ENCODE measurements around the gene SPTSSA.
"Not testable (repeated sequence)": the region's sequence is repeated elsewhere in the genome, so short reads cannot be mapped to it uniquely, and the experiment has no call there.

The SPTSSA gene, protein sequence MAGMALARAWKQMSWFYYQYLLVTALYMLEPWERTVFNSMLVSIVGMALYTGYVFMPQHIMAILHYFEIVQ

GRCh38 chr14:34462132-34462893 lies at the start of gene SPTSSA:
Gene SPTSSA, minus strand, starts transcription at chr14:34462240. Its CDS starts 33 bp downstream, at chr14:34462207.
- DNase-seq, result peak; percentile 97

DNA sequence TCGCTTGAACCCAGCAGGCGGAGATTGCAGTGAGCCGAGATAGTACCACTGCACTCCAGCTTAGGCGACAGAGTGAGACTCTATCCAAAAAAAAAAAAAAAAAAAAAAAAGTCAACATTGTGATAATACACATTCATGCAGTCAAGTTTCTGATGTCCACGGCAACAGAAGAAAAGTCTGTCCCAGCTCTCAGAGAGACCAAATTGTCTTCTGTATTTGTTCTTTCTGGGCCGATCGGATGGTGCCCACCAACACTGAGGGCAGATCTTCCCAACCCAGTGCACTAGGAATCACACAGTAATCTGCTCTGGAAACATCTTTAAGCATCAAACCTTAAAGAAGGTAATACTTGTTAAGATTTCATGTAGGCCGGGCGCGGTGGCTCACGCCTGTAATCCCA lies 45.8 kb upstream of the SPTSSA start:
- DNase-seq, result no peak

GRCh38 chr14:34507459-34507858 lies 45.4 kb upstream of the SPTSSA start:
- DNase-seq, result no peak

DNA sequence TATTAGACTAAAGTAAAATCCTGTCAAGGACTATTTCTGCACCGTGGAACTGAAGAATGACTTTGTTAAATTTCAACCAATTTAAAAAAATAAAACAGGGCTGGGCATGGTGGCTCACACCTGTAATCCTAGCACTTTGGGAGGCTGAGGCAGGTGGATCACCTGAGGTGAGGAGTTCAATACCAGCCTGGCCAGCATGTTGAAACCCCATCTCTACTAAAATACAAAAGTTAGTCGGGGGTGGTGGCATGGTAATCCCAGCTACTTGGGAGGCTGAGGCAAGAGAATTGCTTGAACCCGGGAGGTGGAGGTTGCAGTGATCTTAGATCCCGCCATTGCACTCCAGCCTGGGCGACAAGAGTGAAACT lies 43.1 kb upstream of the SPTSSA start:
- DNase-seq, result not testable (repeated sequence)

GRCh38 chr14:34504027-34504426 lies 42.0 kb upstream of the SPTSSA start:
- not testable (repeated sequence) for DNase-seq

- no peak for DNase-seq
These were observed 40.6 kb upstream of the SPTSSA start for GRCh38 chr14:34502545-34503225.

DNA sequence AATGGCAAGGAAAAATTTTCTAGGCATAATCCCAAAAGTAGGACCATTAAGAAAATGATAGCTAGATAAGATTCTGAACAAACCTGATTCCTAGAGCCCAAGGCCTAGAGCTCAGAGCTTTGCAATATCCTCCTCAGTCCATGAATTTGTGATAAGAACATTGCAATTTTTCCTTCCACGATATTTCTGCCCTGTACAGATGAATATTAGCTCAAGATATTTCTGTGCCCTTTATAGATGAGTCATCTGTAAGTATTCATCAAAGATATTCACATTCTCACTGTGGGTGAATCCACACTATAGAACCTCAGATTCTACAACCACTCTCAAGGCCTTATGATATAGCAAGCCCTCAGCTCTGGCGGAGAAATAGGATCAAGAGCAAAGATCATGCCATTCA lies 40.0 kb upstream of the SPTSSA start:
- DNase-seq, result no peak

GRCh38 chr14:34501004-34501580 lies 39.1 kb upstream of the SPTSSA start:
- no peak for DNase-seq

DNA sequence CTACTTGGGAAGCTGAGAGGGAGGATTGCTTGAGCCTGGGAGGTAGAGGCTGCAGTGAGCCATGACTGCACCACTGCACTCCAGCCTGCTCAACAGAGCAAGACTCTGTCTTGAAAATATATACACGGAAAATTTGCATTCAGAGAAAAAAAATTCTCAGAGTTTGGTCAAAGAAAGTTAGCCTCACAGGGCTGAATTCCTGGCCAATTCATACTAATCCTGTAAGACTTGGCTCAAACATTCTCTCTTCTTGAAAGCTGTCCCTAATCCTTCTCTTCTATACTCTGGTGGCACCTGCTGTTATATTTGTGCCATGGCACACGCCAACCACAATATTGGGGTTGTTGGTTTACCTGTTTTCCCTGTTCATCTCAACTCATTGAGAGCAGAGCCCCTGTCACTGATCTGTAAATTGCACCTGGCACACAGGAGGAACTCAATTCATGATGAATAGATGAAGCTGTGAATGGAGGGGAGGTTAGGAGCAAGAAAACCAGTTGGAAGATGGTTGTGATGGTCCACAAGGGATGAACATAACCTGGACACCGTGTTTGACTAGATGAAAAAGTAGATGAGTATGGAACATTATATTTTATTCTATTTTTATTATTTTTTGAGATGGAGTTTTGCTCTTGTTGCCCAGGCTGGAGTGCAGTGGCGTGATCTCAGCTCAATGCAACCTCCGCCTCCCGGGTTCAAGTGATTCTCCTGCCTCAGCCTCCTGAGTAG lies 36.8 kb upstream of the SPTSSA start:
- peak; percentile 93 for DNase-seq

GRCh38 chr14:34496679-34497513 lies 34.9 kb upstream of the SPTSSA start:
- DNase-seq, result no peak

GRCh38 chr14:34496007-34496678 lies 34.1 kb upstream of the SPTSSA start:
- no peak for DNase-seq

DNA sequence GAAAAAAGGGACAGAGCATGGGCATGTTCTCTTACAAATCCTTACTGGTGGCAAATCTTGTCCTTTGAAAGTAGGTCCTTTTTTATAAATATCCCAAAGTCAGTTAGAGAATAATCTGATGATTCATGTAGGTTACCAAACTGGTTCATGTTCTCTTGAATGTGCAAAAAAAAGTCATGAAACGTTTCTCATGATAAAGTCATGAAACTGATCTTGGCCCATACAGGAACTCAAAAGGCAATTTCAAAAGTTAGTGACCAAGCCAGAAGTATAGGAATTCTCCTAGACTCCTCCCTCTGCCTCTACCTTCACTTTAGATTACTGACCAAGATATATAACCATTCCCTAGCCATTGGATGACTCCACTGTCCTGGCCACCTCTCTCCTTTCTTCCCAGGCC lies 27.3 kb upstream of the SPTSSA start:
- DNase-seq, result no peak

- no peak for DNase-seq
These were observed 26.5 kb upstream of the SPTSSA start for GRCh38 chr14:34488528-34488927.

DNA sequence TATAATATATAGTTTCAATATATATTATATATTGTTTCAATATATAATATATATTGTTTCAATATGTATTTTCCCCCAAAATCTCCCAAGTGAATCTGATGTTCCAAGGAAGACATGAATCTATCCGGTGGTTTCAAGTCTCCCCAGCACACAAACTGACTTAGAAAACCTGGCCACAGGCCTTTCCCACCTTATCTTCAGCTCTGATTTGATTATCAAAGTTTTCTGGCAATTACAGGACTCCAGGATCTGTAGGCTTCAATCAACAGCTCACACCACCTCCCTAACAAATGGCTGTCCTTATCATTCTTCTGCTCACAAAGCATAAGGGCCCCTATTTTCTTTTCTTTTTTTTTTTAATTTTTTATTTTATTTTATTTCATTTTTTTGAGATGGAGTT lies 22.7 kb upstream of the SPTSSA start:
- DNase-seq, result no peak

GRCh38 chr14:34482463-34482862 lies 20.4 kb upstream of the SPTSSA start:
- DNase-seq, result no peak

DNA sequence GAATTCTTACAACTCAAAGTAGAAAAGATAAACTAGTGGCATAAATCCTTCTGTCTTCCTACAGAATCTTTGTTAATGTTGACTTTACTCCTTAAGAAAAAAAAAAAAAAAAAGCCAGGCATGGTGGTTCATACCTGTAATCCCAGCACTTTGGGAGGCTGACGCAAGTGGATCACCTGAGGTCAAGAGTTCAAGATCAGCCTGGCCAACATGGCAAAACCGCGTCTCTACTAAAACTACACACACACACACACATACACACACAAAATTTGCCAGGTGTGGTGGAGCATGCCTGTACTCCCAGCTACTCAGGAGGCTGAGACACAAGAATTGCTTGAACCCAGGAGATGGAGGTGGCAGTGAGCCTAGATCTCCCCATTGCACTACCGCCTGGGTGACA lies 17.7 kb upstream of the SPTSSA start:
- no peak for DNase-seq

DNA sequence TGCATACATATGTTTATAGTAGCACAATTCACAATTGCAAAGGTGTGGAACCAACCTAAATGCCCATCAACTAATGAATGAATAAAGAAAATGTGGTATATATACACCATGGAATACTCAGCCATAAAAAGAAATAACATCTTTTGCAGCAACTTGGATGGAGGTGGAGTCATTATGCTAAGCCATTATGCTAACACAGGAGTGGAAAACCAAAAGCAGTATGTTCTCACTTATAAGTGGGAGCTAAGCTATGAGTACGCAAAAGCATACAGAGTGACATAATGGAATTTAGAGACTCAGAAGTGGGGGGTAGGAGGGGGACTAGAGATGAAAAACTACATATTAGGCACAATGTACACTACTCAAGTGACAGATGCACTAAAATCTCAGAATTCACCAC lies 16.2 kb upstream of the SPTSSA start:
- no peak for DNase-seq

- not testable (repeated sequence) for DNase-seq
These were observed 14.0 kb upstream of the SPTSSA start for GRCh38 chr14:34476036-34476435.

DNA sequence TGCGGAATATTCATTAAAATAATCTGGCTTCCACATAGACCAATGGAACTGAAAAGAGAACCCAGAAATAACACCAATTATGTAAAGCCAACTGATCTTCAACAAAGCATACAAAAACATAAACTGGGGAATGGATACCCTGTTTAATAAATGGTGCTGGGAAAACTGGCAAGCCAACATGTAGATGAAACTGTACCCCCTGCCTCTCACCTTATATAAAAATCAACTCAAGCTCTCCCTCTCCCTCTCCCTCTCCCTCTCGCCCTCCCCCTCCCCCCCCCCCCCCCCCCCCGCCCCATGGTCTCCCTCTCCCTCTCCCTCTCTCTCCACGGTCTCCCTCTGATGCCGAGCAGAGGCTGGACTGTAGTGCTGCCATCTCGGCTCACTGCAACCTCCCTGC lies 13.1 kb upstream of the SPTSSA start:
- no peak for DNase-seq

DNA sequence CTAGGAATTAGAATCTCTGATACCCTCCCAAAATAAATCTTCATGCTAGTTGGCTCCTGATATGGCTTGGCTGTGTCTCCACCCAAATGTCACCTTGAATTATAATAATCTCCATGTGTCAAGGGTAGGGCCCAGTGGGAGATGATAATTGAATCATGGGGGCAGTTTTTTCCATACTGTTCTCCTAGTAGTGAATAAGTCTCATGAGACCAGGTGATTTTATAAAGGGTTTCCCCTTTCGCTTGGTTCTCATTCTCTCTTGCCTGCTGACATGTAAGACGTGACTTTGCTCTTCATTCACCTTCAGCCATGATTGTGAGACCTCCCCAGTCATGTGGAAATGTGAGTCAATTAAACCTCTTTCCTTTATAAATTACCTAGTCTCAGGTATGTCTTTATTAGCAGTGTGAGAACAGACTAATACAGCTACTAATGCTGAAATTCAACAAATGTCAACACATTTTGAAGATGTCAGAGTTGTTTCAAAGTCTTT lies 12.2 kb upstream of the SPTSSA start:
- DNase-seq, result no peak

DNA sequence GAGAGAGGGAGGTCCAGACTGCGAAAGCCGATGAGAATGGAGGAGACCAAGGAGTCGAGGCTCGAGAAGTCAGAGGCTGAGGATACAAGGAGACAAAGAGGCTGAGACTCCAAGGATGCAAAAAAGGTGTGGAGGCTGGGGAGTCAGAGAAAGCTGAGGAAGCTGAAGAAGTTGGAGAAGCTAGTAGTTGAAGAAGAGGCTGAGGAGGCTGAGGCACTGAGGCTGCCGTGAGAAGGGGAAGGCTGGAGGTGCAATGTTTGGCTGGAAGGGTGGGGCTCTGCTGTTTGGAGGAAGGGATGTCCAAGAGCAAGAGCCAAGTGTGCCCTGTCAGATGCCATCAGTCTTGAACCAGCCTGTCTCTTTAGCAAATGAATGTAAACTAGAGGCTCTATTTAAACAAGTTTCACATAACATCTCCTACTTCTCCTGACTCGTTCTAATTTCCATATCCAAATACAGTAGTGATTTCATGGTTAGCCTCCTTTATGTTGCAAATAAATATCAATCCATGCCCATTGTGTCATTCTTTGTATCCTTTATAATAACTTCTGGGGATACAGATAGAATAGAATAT lies 10.8 kb upstream of the SPTSSA start:
- DNase-seq, result no peak

All from NCI-H2029 treated with DMSO at 0.1 percent for 48 hours (cell line).